Measurements from ENCODE around the gene NPIPA1.
"Not testable (repeated sequence)": the region's sequence is repeated elsewhere in the genome, so short reads cannot be mapped to it uniquely, and the experiment has no call there.

The NPIPA1 gene

GRCh38 chr16:14924982-14925381 is 12.3 kb upstream of the NPIPA1 start:
- not testable (repeated sequence) for H3K4me3 ChIP-seq (ENCODE audit: low read depth, low read length); DNase-seq (ENCODE audit: low read depth)

DNA sequence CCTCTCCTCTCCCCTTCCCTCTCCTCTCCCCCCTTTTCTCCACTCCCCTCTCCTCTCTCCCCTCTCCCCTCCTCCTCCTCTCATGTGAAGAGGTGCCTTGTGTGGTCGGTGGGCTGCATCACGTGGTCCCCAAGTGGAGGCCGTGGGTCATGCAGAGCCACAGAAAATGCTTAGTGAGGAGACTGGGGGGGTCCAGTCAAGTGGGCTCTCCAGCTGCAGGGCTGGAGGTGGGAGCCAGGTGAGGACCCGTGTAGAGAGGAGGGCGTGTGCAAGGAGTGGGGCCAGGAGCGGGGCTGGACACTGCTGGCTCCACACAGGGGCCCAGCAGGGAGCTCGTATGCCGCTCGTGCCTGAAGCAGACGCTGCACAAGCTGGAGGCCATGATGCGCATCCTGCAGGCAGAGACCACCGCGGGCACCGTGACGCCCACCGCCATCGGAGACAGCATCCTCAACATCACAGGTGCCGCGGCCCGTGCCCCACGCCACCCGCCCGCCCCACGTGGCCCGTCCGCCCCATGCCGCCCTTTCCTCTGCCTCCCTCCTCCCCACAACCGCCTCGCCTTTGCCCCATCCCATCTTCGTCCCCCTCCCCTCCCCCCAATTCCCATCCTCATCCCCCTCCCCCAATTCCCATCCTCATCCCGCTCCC is 9.1 kb upstream of the NPIPA1 start:
- not testable (repeated sequence) for H3K4me3 ChIP-seq (ENCODE audit: low read depth, low read length); DNase-seq (ENCODE audit: low read depth)

- not testable (repeated sequence) for H3K4me3 ChIP-seq (ENCODE audit: low read depth, low read length); DNase-seq (ENCODE audit: low read depth)
Observed at GRCh38 chr16:14929176-14929575, 8.1 kb upstream of the NPIPA1 start.

- H3K4me3 ChIP-seq (ENCODE audit: low read depth, low read length); DNase-seq (ENCODE audit: low read depth): not testable (repeated sequence)
Observed at GRCh38 chr16:14930246-14930645, 7.0 kb upstream of the NPIPA1 start.

- H3K4me3 ChIP-seq (ENCODE audit: low read depth, low read length) = not testable (repeated sequence)
Observed at GRCh38 chr16:14930971-14931370, 6.3 kb upstream of the NPIPA1 start.

DNA sequence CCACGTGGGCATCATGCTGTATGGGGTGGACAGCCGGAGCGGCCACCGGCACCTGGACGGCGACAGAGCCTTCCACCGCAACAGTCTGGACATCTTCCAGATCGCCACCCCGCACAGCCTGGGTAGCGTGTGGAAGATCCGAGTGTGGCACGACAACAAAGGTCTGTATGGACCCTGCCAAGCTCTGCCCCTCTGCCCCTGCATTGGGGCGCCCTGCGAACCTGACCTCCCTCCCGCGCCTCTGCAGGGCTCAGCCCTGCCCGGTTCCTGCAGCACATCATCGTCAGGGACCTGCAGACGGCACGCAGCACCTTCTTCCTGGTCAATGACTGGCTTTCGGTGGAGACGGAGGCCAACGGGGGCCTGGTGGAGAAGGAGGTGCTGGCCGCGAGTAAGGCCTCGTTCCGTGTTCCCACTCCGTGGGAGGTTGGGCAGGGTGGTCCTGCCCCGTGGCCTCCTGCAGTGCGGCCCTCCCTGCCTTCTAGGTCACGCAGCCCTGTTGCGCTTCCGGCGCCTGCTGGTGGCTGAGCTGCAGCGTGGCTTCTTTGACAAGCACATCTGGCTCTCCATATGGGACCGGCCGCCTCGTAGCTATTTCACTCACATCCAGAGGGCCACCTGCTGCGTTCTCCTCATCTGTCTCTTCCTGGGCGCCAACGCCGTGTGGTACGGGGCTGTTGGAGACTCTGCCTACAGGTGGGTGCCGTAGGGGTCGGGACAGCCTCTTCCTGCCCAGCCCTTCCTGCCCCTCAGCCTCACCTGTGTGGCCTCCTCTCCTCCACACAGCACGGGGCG is 4.5 kb upstream of the NPIPA1 start:
- not testable (repeated sequence) for H3K4me3 ChIP-seq (ENCODE audit: low read depth, low read length); DNase-seq (ENCODE audit: low read depth)

More at GRCh38 chr16:14930971-14931370, 6.3 kb upstream of the NPIPA1 start:
- DNase-seq (ENCODE audit: low read depth) = not testable (repeated sequence)

- H3K4me3 ChIP-seq (ENCODE audit: low read depth, low read length); DNase-seq (ENCODE audit: low read depth): not testable (repeated sequence)
Observed at GRCh38 chr16:14937994-14938393, 751 bp downstream of the NPIPA1 start.

DNA sequence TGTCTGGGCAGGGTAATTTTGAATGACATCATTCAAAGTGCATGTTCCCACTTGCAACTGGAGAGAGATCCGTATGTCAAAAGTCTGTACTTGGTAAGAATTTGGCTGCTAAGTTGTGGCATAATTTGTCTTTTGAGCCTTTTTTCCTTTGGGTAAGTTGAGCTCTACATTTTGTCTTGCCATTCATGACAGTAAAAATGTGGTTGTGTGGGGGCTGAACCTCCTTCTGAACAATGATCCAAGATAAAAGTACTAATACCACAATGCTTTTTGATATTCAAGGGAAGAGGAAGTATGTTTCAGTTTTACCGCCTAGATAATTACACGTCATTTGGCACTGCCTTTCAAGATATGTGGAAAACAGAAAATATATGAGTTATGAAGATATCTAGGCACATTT is 5.4 kb downstream of the NPIPA1 start:
- not testable (repeated sequence) for H3K4me3 ChIP-seq (ENCODE audit: low read depth, low read length)

GRCh38 chr16:14955546-14956231 is 18.4 kb downstream of the NPIPA1 start:
- no peak for DNase-seq (ENCODE audit: low read depth)
- TF ChIP-seq, protein P1, sequence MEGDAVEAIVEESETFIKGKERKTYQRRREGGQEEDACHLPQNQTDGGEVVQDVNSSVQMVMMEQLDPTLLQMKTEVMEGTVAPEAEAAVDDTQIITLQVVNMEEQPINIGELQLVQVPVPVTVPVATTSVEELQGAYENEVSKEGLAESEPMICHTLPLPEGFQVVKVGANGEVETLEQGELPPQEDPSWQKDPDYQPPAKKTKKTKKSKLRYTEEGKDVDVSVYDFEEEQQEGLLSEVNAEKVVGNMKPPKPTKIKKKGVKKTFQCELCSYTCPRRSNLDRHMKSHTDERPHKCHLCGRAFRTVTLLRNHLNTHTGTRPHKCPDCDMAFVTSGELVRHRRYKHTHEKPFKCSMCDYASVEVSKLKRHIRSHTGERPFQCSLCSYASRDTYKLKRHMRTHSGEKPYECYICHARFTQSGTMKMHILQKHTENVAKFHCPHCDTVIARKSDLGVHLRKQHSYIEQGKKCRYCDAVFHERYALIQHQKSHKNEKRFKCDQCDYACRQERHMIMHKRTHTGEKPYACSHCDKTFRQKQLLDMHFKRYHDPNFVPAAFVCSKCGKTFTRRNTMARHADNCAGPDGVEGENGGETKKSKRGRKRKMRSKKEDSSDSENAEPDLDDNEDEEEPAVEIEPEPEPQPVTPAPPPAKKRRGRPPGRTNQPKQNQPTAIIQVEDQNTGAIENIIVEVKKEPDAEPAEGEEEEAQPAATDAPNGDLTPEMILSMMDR (IDR thresholded peaks at IDR 0.05; ENCODE audit: low read depth, low read length, missing control alignments) = no peak
- H3K4me3 ChIP-seq (ENCODE audit: low read depth, low read length) = no peak overlapping the region

More for the DNA sequence above, 5.4 kb downstream of the NPIPA1 start:
- DNase-seq (ENCODE audit: low read depth) = not testable (repeated sequence)

- DNase-seq (ENCODE audit: low read depth) = no peak
- TF ChIP-seq, protein P1 (IDR thresholded peaks at IDR 0.05; ENCODE audit: low read depth, low read length, missing control alignments) = no peak
- H3K4me3 ChIP-seq (ENCODE audit: low read depth, low read length) = no peak overlapping the region
Observed at GRCh38 chr16:14957576-14958322, 20.5 kb downstream of the NPIPA1 start.

GRCh38 chr16:14958323-14958600 is 21.0 kb downstream of the NPIPA1 start:
- TF ChIP-seq, protein P1 (IDR thresholded peaks at IDR 0.05; ENCODE audit: low read depth, low read length, missing control alignments) = no peak
- no peak for DNase-seq (ENCODE audit: low read depth)
- H3K4me3 ChIP-seq (ENCODE audit: low read depth, low read length) = no peak overlapping the region

Data from GM12864 (cell line).